GM23338 (cell line): ENCODE data around the gene ABHD15. TPM values are rescaled to one million over a fixed set of nuclear protein-coding genes. Genes with fewer than 3 reads are reported as not detected.
A peak's percentile ranks its signal among the peaks of the same experiment; 100 is the strongest.

Experiments used
- ATAC-seq: fragments of 200-7000 bp; cut with Tn5 transposase; 3 replicates; pipeline ENCODE4 v1.9.1; 2020
- DNase-seq: peaks from one replicate; pipeline ENCODE4 v3.0.0-alpha.2; 2015; ENCODE audit warnings: low spot score
- H2AFZ ChIP-seq: fragments of 200-600 bp; sonication (generic); 2 replicates; pipeline ENCODE4 v1.8.0; 2016; ENCODE audit warnings: antibody characterized with exemption, mild to moderate bottlenecking, moderate library complexity
- H3F3A ChIP-seq: fragments of 200-600 bp; sonication (generic); replicated peaks from 2 replicates; pipeline ENCODE4 v1.8.0; 2017; ENCODE audit warnings: antibody characterized with exemption, mixed run types, low read depth
- H3K27ac ChIP-seq: fragments of 200-600 bp; sonication (generic); 2 replicates; pipeline ENCODE4 v1.6.1; 2016; ENCODE audit warnings: low read depth
- H3K27me3 ChIP-seq: fragments of 200-600 bp; sonication (generic); 2 replicates; pipeline ENCODE4 v1.8.0; 2016; ENCODE audit warnings: mild to moderate bottlenecking, mixed run types, moderate library complexity; ENCODE audit not compliant: insufficient read depth
- H3K36me3 ChIP-seq: fragments of 200-600 bp; sonication (generic); 2 replicates; pipeline ENCODE4 v1.8.0; 2016; ENCODE audit warnings: mild to moderate bottlenecking; ENCODE audit not compliant: insufficient read depth
- H3K4me1 ChIP-seq: fragments of 200-600 bp; sonication (generic); 2 replicates; pipeline ENCODE4 v1.8.0; 2016; ENCODE audit warnings: mild to moderate bottlenecking, moderate library complexity; ENCODE audit not compliant: insufficient read depth
- H3K4me2 ChIP-seq: fragments of 200-600 bp; sonication (generic); 2 replicates; pipeline ENCODE4 v1.7.1; 2017; ENCODE audit warnings: mixed run types
- H3K4me3 ChIP-seq: fragments of 200-600 bp; sonication (generic); 2 replicates; pipeline ENCODE4 v1.6.1; 2016; ENCODE audit warnings: mixed run types
- H3K79me2 ChIP-seq: fragments of 200-600 bp; sonication (generic); replicated peaks from 2 replicates; pipeline ENCODE4 v1.8.0; 2017; ENCODE audit warnings: mild to moderate bottlenecking; ENCODE audit not compliant: insufficient read depth
- H3K9me2 ChIP-seq: fragments of 200-600 bp; sonication (generic); 2 replicates; pipeline ENCODE4 v1.8.0; 2017; ENCODE audit not compliant: insufficient read depth
- H4K20me1 ChIP-seq: fragments of 200-600 bp; sonication (generic); replicated peaks from 2 replicates; pipeline ENCODE4 v1.8.0; 2017; ENCODE audit warnings: mild to moderate bottlenecking; ENCODE audit not compliant: insufficient read depth
- H3K27ac Mint-ChIP-seq: 2 replicates; pipeline ENCODE4 v1.8.0; 2020; ENCODE audit warnings: inconsistent platforms, mild to moderate bottlenecking, moderate library complexity, mixed read lengths
- H3K27me3 Mint-ChIP-seq: 3 replicates; pipeline ENCODE4 v1.8.0; 2022; ENCODE audit warnings: low read depth, mild to moderate bottlenecking, moderate library complexity, mixed read lengths, inconsistent platforms; ENCODE audit not compliant: insufficient read depth, poor library complexity
- H3K36me3 Mint-ChIP-seq: 3 replicates; pipeline ENCODE4 v1.8.0; 2021; ENCODE audit warnings: low read depth, mild to moderate bottlenecking, inconsistent platforms, moderate library complexity, mixed read lengths
- H3K4me1 Mint-ChIP-seq: 3 replicates; pipeline ENCODE4 v1.8.0; 2020; ENCODE audit warnings: mild to moderate bottlenecking, inconsistent platforms, mixed read lengths
- H3K4me3 Mint-ChIP-seq: 3 replicates; pipeline ENCODE4 v1.8.0; 2021; ENCODE audit warnings: moderate library complexity, mild to moderate bottlenecking, inconsistent platforms, mixed read lengths
- H3K9me3 Mint-ChIP-seq: 3 replicates; pipeline ENCODE4 v1.8.0; 2020; ENCODE audit warnings: moderate library complexity, mild to moderate bottlenecking, inconsistent platforms, mixed read lengths
- NANOG ChIP-seq: IDR thresholded peaks from 2 replicates; pipeline ENCODE4 v1.6.1; 2016; ENCODE audit warnings: antibody characterized with exemption, borderline replicate concordance
- POLR2AphosphoS5 ChIP-seq: IDR thresholded peaks from 2 replicates; pipeline ENCODE4 v1.6.1; 2016; ENCODE audit warnings: antibody characterized with exemption, low read depth
- ZNF331 ChIP-seq: fragments of 250-450 bp; sonication (Bioruptor Pico); IDR thresholded peaks from 2 replicates; pipeline ENCODE4 v1.5.0; 2020; ENCODE audit warnings: low read depth, mild to moderate bottlenecking, moderate library complexity
- ZNF462 ChIP-seq: fragments of 250-450 bp; sonication (Bioruptor Pico); IDR thresholded peaks from 2 replicates; pipeline ENCODE4 v1.5.0; 2020; ENCODE audit warnings: mild to moderate bottlenecking, moderate library complexity
- polyA plus RNA-seq: library from polyadenylated mRNA; unstranded; fragments of >200 nt; fragmentation: Nextera tagmentation; extraction: Ambion mirVana; gene quantifications from 2 replicates; pipeline ENCODE4 v1.2.1, GENCODE V29; 2016
- total RNA-seq: library from RNA; depleted of rRNA; stranded (reverse); fragments of >200 nt; shearing (Covaris generic); gene quantifications from 2 replicates; pipeline ENCODE4 v1.2.3, GENCODE V29; 2014

Gene ABHD15
- total and polyA plus RNA-seq, 2 experiments from 2014 or later, result 0.27 to 2.5 TPM

GRCh38 chr17:29570521-29570920 lies 3.7 kb upstream of the ABHD15 start (continued):
- no peak for TF ChIP-seq NANOG
- no peak for TF ChIP-seq ZNF331 (CRISPR knock-in tag)
- TF ChIP-seq ZNF462 (CRISPR knock-in tag), result no peak

DNA sequence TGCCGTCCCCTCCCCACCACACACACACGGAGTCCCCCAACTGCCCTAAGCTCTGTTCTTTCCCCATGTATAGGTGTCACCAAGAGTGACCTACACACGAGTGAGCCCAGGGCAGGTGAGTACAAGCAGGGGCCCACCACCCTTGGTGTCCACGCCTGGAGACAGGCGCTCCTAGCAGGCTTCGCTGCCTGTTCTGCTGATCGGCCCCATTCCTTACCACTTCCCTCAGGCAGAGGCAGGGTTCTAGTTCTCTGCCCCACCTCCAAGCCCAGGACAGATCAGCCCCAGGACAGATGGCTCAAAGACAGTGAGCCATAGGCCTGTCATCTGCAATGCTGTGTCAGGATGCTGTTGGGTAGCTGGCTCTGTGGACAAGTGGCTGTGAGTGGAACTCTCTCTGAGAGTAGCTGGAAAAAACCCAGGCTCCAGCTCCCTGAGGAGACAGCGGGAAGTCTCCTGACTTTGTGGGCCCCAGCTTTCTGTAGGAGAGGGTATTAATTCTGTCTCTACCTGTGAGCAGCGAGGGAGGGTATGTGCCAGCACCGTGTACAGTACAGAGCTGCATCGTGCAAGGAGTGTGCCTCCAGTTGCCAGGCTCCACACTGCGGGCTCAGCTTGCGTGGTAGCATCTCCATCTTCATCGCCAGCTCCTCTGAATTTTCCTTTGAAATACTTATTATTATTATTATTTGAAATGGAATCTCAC lies 2.6 kb upstream of the ABHD15 start:
- H3K4me3 Mint-ChIP-seq, result peak overlapping the region; percentile 81
- H3K4me1 Mint-ChIP-seq, result peaks cover 16% of the 10 kb centered on the region
- H3K27ac ChIP-seq, result no peak overlapping the region
- H3K79me2 ChIP-seq, result no peaks in the 10 kb centered on the region
- peaks cover 7% of the 10 kb centered on the region; the same call in 2 of the 3 replicates for H3K36me3 Mint-ChIP-seq
- H3K9me2 ChIP-seq, result no peaks in the 10 kb centered on the region
- peak overlapping the region; percentile 87 for H3K4me3 ChIP-seq
- H2AFZ ChIP-seq, result peak overlapping the region; percentile 94
- H3K27ac Mint-ChIP-seq, result no peak overlapping the region
- H4K20me1 ChIP-seq, result peaks cover 8% of the 10 kb centered on the region
- no peaks in the 10 kb centered on the region for H3K36me3 ChIP-seq
- H3K9me3 Mint-ChIP-seq, result no peaks in the 10 kb centered on the region
- TF ChIP-seq POLR2AphosphoS5 (no peak), NANOG (no peak)
- ATAC-seq, result no peak
- peak overlapping the region; percentile 86 for H3K4me2 ChIP-seq
- H3K27me3 Mint-ChIP-seq, result peaks cover 50% of the 10 kb centered on the region
- H3K27me3 ChIP-seq, result peaks cover 51% of the 10 kb centered on the region
- peaks cover 23% of the 10 kb centered on the region for H3F3A ChIP-seq
- H3K4me1 ChIP-seq, result peaks cover 11% of the 10 kb centered on the region
- DNase-seq, result no peak
